Activated CD8-positive, alpha-beta T cell treated with anti-CD3 and anti-CD28 coated beads, Interleukin-2, amount 10 ng/mL, durations not matched to agents 7 days and 5 days (primary cell): ENCODE data around the gene PAQR5. TPM values are rescaled to one million over a fixed set of nuclear protein-coding genes. Genes with fewer than 3 reads are reported as not detected.
"Not testable (repeated sequence)": the region's sequence is repeated elsewhere in the genome, so short reads cannot be mapped to it uniquely, and the experiment has no call there.

Experiments
- ATAC-seq: fragments of 150-1000 bp; cut with Tn5 transposase; one replicate; pipeline ENCODE4 v1.10.0; 2021; ENCODE audit warnings: moderate library complexity
- CTCF ChIA-PET: fragments of 350-600 bp; sonication (Branson Sonifier 250); formaldehyde crosslinking; loops from one replicate; lab custom pipeline; 2021; ENCODE audit warnings: antibody characterized with exemption; lab: Charles Lee
- POLR2A ChIA-PET: fragments of 350-600 bp; sonication (Branson Sonifier 250); formaldehyde crosslinking; loops from one replicate; lab custom pipeline; 2021; ENCODE audit warnings: antibody characterized with exemption; lab: Charles Lee
- DNase-seq: peaks from one replicate; pipeline ENCODE4 v3.0.0-alpha.2; 2020
- H3K27ac Mint-ChIP-seq: one replicate; pipeline ENCODE4 v1.8.0; 2021; ENCODE audit warnings: mild to moderate bottlenecking, mixed read lengths
- H3K27me3 Mint-ChIP-seq: one replicate; pipeline ENCODE4 v1.8.0; 2021; ENCODE audit warnings: low read depth, mixed read lengths
- H3K36me3 Mint-ChIP-seq: one replicate; pipeline ENCODE4 v1.8.0; 2021; ENCODE audit warnings: low read depth, mixed read lengths
- H3K4me1 Mint-ChIP-seq: one replicate; pipeline ENCODE4 v1.8.0; 2021; ENCODE audit warnings: low read depth, mixed read lengths
- H3K4me3 Mint-ChIP-seq: one replicate; pipeline ENCODE4 v1.8.0; 2021; ENCODE audit warnings: mild to moderate bottlenecking, mixed read lengths
- H3K9me3 Mint-ChIP-seq: one replicate; pipeline ENCODE4 v1.8.0; 2022; ENCODE audit warnings: mixed read lengths; ENCODE audit not compliant: insufficient read depth
- total RNA-seq, 2 experiments: library from RNA; stranded (reverse); gene quantifications; one replicate each; pipeline ENCODE4 v1.2.3, GENCODE V29; 2021

The PAQR5 gene
- total RNA-seq, 2 experiments from 2014 or later = not detected

DNA sequence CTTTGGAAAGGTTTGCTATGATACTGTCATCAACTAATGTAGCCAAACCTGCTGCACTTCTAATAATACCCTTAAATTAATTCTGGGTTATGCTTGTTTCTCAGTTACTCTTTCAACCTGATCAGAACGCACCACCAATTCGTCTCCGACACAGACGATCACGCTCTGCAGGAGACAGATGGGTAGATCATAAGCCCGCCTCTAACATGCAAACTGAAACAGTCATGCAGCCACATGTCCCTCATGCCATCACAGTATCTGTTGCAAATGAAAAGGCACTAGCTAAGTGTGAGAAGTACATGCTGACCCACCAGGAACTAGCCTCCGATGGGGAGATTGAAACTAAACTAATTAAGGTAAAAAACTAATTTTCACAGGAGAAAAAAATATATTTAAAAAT lies 146.0 kb downstream of the PAQR5 start:
- ATAC-seq = no peak
- no peaks in the 10 kb centered on the region for H3K9me3 Mint-ChIP-seq
- ChIA-PET POLR2A (no interaction called here), CTCF (interaction anchor here (2.0 kb wide), 1 partner anchor 18 kb away, joined by 8 read pairs; no protein-coding TSS in a partner anchor)
- H3K36me3 Mint-ChIP-seq = peaks cover 76% of the 10 kb centered on the region
- no peak overlapping the region for H3K27ac Mint-ChIP-seq
- H3K4me1 Mint-ChIP-seq = peaks cover 9% of the 10 kb centered on the region
- DNase-seq = no peak
- no peak overlapping the region for H3K4me3 Mint-ChIP-seq
- no peaks in the 10 kb centered on the region for H3K27me3 Mint-ChIP-seq

GRCh38 chr15:69446953-69447352 lies 148.2 kb downstream of the PAQR5 start:
- ATAC-seq (no peak), DNase-seq (no peak)
- H3K27me3 Mint-ChIP-seq = no peaks in the 10 kb centered on the region
- peaks cover 56% of the 10 kb centered on the region for H3K36me3 Mint-ChIP-seq
- H3K4me3 Mint-ChIP-seq = no peak overlapping the region
- peaks cover 18% of the 10 kb centered on the region for H3K4me1 Mint-ChIP-seq
- H3K9me3 Mint-ChIP-seq = no peaks in the 10 kb centered on the region
- no peak overlapping the region for H3K27ac Mint-ChIP-seq
- ChIA-PET CTCF (interaction anchor here (1.1 to 2.0 kb wide), 2 partner anchors 16 kb away, joined by 3 to 8 read pairs; no protein-coding TSS in a partner anchor), POLR2A (no interaction called here)

- DNase-seq, H3K27me3 Mint-ChIP-seq, H3K9me3 Mint-ChIP-seq, ATAC-seq, H3K27ac Mint-ChIP-seq, H3K4me3 Mint-ChIP-seq: not testable (repeated sequence)
- H3K4me1 Mint-ChIP-seq = peaks cover 28% of the 10 kb centered on the region
- ChIA-PET POLR2A (interaction anchor here (0.6 to 3.8 kb wide), 2 partner anchors 17 to 659 kb away, joined by 4 to 12 read pairs; no protein-coding TSS in a partner anchor), CTCF (interaction anchor here (1.2 to 5.1 kb wide), 3 partner anchors 11 to 13 kb away, joined by 4 to 91 read pairs (median 5); no protein-coding TSS in a partner anchor)
- peaks cover 53% of the 10 kb centered on the region for H3K36me3 Mint-ChIP-seq
Observed at GRCh38 chr15:69450221-69450620, 151.5 kb downstream of the PAQR5 start.

DNA sequence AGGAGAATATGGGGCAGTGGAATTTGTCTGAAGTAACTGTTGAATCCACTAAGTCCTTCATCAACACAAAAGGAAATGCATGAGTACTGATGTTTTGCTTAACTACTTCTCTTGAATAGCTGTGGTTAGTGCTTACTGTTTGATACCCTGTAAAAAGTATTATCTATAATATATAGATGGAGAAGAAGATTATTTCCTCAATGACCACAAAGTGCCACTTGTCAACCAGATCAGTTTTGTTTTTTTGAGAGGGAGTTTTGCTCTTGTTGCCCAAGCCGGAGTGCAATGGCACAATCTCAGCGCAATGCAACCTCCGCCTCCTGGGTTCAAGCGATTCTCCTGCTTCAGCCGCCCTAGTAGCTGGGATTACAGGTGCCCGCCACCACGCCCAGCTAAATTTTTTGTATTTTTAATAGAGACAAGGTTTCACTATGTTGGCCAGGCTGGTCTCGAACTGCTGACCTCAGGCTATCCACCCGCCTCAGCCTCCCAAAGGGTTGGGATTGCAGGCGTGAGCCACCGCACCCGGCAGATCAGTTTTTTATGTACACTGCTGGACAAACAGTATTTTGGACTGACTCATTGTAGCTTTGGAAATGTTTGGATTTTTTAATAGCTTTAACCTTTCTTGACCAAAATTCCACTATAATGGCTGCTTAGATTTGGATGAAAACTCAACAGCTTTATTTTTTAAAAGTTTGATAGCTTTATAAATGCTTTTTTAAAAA lies 152.4 kb downstream of the PAQR5 start:
- no peaks in the 10 kb centered on the region for H3K27me3 Mint-ChIP-seq
- H3K4me3 Mint-ChIP-seq = peak overlapping the region; percentile 99
- H3K27ac Mint-ChIP-seq = peak overlapping the region; percentile 39
- ChIA-PET CTCF (interaction anchor here (1.0 to 5.1 kb wide), 8 partner anchors 12 to 56 kb away, joined by 3 to 91 read pairs (median 4); partner anchors contain the start of gene KIF23), POLR2A (interaction anchor here (0.6 to 3.8 kb wide), 10 partner anchors 8 to 660 kb away, joined by 3 to 83 read pairs (median 8); partner anchors contain the start of gene KIF23)
- peaks cover 37% of the 10 kb centered on the region for H3K4me1 Mint-ChIP-seq
- DNase-seq (no peak), ATAC-seq (no peak)
- no peaks in the 10 kb centered on the region for H3K9me3 Mint-ChIP-seq
- H3K36me3 Mint-ChIP-seq = peaks cover 54% of the 10 kb centered on the region

DNA sequence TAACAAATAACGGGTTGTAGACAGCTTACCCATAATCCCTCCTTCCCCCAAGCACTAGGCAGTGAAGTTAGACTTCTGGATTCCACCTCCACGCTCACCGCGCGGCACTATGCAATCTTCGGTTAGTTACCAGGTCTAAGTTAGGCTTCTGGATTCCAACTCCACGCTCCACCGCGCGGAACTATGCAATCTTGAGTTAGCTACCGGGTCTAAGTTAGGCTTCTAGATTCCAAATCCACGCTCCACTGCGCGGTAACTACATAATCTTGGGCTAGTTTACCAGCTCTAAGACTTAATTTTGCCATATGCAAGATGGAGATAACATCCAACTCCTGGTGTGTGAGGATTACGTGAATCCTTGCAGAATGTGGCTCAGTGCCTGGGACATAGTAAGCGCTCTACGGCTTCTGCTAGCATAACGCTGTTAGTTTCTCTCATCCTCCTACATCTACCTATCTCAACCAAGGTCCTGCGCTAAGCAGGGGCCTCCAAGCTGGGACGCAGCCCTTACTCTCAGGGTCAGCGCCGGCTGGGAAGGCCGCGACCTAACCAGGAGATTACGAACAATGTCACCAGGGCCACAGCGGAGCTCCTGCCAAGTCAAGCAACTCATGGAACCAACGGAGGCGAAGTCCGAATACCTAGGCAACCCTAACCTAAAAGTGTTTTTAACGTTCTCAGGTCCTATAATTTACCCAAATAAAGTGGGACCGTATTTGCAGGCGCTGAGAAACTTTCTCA lies 153.4 kb downstream of the PAQR5 start:
- Mint-ChIP-seq H3K27me3 (no peaks in the 10 kb centered on the region), H3K36me3 (peaks cover 54% of the 10 kb centered on the region), H3K4me1 (peaks cover 39% of the 10 kb centered on the region), H3K9me3 (no peaks in the 10 kb centered on the region), H3K27ac (peak overlapping the region; percentile 98), H3K4me3 (peak overlapping the region; percentile 99)
- CTCF ChIA-PET = interaction anchor here (1.0 to 5.1 kb wide), 7 partner anchors 11 to 57 kb away, joined by 3 to 91 read pairs (median 4); partner anchors contain the start of gene KIF23
- POLR2A ChIA-PET = interaction anchor here (0.6 to 3.8 kb wide), 24 partner anchors 9 to 1111 kb away, joined by 3 to 83 read pairs (median 4); partner anchors contain the start of gene KIF23
- DNase-seq = peak; percentile 36
- peak; percentile 36 for ATAC-seq

DNA sequence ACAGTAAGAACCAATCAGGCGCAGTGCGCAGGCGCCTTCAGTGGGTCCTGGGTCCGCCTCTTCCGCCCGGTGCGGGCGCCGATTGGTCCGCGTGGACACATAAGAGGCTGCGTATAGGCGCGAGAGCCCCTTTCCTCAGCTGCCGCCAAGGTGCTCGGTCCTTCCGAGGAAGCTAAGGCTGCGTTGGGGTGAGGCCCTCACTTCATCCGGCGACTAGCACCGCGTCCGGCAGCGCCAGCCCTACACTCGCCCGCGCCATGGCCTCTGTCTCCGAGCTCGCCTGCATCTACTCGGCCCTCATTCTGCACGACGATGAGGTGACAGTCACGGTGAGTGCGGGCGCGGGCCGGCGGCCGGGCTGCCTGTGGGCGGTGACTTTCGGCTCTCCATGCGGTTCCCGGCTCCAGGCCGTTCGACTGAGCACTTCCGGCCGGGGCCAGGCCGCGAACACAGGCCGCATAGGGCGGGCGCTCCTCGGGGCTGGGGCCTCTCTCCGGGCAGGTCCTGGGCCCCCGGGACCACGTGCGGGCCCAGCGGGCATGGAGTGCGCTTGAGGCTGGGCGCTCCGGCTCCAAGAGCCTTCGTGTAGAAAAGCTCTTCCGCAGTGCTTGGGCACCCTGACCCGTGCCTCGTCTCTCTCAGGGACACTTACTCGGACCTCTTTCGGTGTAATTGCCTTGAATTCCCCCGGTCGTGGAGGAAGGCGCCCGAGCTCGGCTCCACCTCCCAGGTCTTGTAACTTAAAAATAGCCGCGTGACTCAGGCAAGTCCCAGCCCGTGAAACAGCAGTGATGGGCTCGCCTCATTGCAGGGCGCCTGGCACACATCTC lies 154.2 kb downstream of the PAQR5 start, which contains the start of gene RPLP1:
Gene RPLP1 (plus strand): TSS at position 127 of the 830 bp plus-strand sequence. CDS start 131 bp downstream, at position 258.
- POLR2A ChIA-PET = interaction anchor here (0.9 to 3.8 kb wide), 25 partner anchors 9 to 1110 kb away, joined by 3 to 83 read pairs (median 4); partner anchors contain the start of gene KIF23
- Mint-ChIP-seq H3K27ac (peak within 1 kb of the TSS; percentile 98), H3K27me3 (no peaks in the 10 kb centered on the region), H3K9me3 (no peaks in the 10 kb centered on the region), H3K4me3 (peak within 1 kb of the TSS; percentile 99), H3K4me1 (peaks cover 39% of the 10 kb centered on the region), H3K36me3 (peaks cover 56% of the 10 kb centered on the region)
- peak; percentile 97 for DNase-seq
- CTCF ChIA-PET = interaction anchor here (0.8 to 5.1 kb wide), 8 partner anchors 10 to 1014 kb away, joined by 3 to 91 read pairs (median 4); partner anchors contain the start of gene KIF23
- ATAC-seq = peak; percentile 80

DNA sequence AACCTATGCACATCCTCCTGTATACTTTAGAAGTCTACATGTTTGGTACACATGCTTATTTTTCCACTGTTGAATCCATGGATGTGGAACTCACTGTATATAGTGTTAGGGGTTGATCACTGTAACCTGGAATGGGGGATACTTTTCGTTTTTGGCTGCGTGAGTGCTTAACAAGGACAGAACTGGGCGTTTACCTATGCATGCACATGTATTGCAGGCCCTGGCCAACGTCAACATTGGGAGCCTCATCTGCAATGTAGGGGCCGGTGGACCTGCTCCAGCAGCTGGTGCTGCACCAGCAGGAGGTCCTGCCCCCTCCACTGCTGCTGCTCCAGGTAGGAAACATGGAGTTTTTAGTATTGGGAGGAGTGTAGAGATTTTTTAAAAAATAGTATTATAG lies 156.2 kb downstream of the PAQR5 start:
- Mint-ChIP-seq H3K4me3 (peak overlapping the region; percentile 99), H3K27me3 (no peaks in the 10 kb centered on the region)

DNA sequence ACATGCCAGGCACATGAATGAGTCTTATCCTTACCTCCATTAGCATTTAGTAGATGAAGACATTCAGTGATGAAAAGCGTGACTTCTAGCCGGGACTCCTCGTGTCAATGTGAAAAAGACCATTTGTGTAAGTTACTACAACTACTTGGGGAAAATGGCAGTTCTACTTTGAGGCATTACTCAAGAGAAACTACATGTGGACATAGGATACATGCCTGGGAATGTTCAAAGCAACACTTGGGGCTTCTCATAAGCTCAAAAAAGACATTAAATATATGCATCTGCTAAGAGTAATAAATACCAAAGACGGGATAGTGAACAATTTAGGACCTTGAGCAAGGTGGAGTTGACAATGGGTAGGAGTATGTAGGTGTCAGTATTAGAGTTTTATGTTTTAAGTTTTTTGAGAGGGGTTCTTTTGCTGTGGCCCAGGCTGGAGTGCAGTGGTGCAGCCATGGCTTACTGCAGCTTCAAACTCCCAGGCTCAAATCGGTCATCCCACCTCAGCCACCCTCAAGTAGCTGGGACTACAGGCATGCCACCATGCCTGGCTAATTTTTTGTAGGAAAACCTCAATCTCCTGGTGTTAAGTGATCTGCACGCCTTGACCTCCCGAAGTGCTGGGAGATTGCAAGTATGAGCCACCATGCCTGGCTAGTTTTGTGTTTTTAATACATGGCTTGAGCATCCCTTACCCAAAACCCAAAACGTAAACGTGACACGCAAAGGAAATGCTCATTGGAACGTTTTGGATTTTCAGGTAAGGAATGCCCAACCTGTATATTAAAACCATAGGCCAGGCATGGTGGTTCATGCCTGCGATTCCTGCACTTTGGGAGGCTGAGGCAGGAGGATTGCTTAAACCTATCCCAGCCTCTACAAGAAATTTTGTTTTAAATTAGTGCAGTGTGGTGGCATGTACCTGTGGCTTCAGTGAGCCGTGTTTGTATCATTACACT lies 157.8 kb downstream of the PAQR5 start:
- H3K27me3 Mint-ChIP-seq = no peaks in the 10 kb centered on the region
- POLR2A ChIA-PET = interaction anchor here (0.6 to 2.6 kb wide), 4 partner anchors 11 to 295 kb away, joined by 3 to 9 read pairs (median 3); no protein-coding TSS in a partner anchor
- peak overlapping the region; percentile 11 for H3K27ac Mint-ChIP-seq
- peaks cover 34% of the 10 kb centered on the region for H3K4me1 Mint-ChIP-seq
- ATAC-seq = no peak
- CTCF ChIA-PET = interaction anchor here (0.9 to 2.4 kb wide), 3 partner anchors 9 to 12 kb away, joined by 3 to 8 read pairs (median 4); no protein-coding TSS in a partner anchor
- H3K4me3 Mint-ChIP-seq = peak overlapping the region; percentile 0
- no peaks in the 10 kb centered on the region for H3K9me3 Mint-ChIP-seq
- DNase-seq = no peak
- H3K36me3 Mint-ChIP-seq = peaks cover 54% of the 10 kb centered on the region

More for the DNA sequence above, 156.2 kb downstream of the PAQR5 start:
- Mint-ChIP-seq H3K9me3 (no peaks in the 10 kb centered on the region), H3K27ac (peak overlapping the region; percentile 47), H3K36me3 (peaks cover 54% of the 10 kb centered on the region), H3K4me1 (peaks cover 39% of the 10 kb centered on the region)
- no peak for ATAC-seq
- ChIA-PET CTCF (interaction anchor here (4.2 to 5.1 kb wide), 2 partner anchors 8 to 12 kb away, joined by 41 to 91 read pairs; no protein-coding TSS in a partner anchor), POLR2A (interaction anchor here (2.6 to 3.8 kb wide), 2 partner anchors 7 to 13 kb away, joined by 9 to 83 read pairs; no protein-coding TSS in a partner anchor)
- DNase-seq = no peak
